Heart right ventricle (tissue), 16 donors: ENCODE measurements around the gene PLP2. TPM values are rescaled to one million over a fixed set of nuclear protein-coding genes. Genes with fewer than 3 reads are reported as not detected.

ENCODE experiments used
- ATAC-seq, 8 donors: fragments of 200-7000 bp; cut with Tn5 transposase; one replicate each; pipeline ENCODE4 v1.9.1; 2020; ENCODE audit warnings: mild to moderate bottlenecking in 8 of 8, moderate library complexity in 8 of 8, moderate number of reproducible peaks in 1 of 8
- DNase-seq, 2 donors: peaks; one replicate each; pipeline ENCODE4 v3.0.0-alpha.2; 2020
- H3K27ac ChIP-seq, 10 donors: fragments of 200-600 bp; sonication (generic) in 2 of 10; one replicate each; pipeline versions ENCODE4 v1.5.0 to v1.8.0; 2020 to 2022; ENCODE audit warnings: mild to moderate bottlenecking in 3 of 10
- H3K27me3 ChIP-seq, 7 donors: fragments of 200-600 bp; one replicate each; pipeline ENCODE4 v1.8.0; 2021 to 2022; ENCODE audit warnings: mild to moderate bottlenecking in 2 of 7
- H3K36me3 ChIP-seq, 9 donors: fragments of 200-600 bp; sonication (generic) in 1 of 9; one replicate each; pipeline versions ENCODE4 v1.5.0 to v1.8.0; 2020 to 2022; ENCODE audit warnings: mild to moderate bottlenecking in 2 of 9
- H3K4me1 ChIP-seq, 9 donors: fragments of 200-600 bp; sonication (generic) in 1 of 9; one replicate each; pipeline versions ENCODE4 v1.5.0 to v1.8.0; 2020 to 2022; ENCODE audit warnings: mild to moderate bottlenecking in 4 of 9
- H3K4me3 ChIP-seq, 10 donors: fragments of 200-600 bp; sonication (generic) in 2 of 10; one replicate each; pipeline versions ENCODE4 v1.5.0 to v1.8.0; 2020 to 2022; ENCODE audit warnings: mild to moderate bottlenecking in 7 of 10, moderate library complexity in 2 of 10
- H3K9me3 ChIP-seq, 11 donors: fragments of 200-600 bp in 10 of 11; sonication (generic) in 2 of 11; one replicate each; pipeline versions ENCODE4 v1.5.0 to v1.8.0; 2013 to 2022; ENCODE audit warnings: mild to moderate bottlenecking in 2 of 11, control low read depth in 1 of 11, moderate library complexity in 1 of 11
- CTCF ChIP-seq, 9 donors: fragments of 200-600 bp; sonication (generic) in 2 of 9; IDR thresholded peaks; one replicate each; pipeline versions ENCODE4 v1.5.0 to v1.8.0; 2021 to 2022; ENCODE audit warnings: antibody characterized with exemption in 9 of 9, mild to moderate bottlenecking in 5 of 9, moderate library complexity in 1 of 9
- WGBS, 2 donors: extraction: QIAGEN DNeasy Blood & Tissue Kit; methylation state at CpG; one replicate each; pipeline ENCODE4 v1.1.7; 2013; ENCODE audit warnings: inconsistent platforms in 1 of 2; 5-methylcytosine and 5-hydroxymethylcytosine counted together
- intact Hi-C, 10 donors: fragments of 100-400 bp; cut with DNase I; formaldehyde crosslinking; loops; one replicate each; pipeline versions ENCODE4 v1.11.1 to v1.14.2; 2022
- polyA plus RNA-seq, 2 donors: library from polyadenylated mRNA; stranded (reverse); fragments of 200-250 nt; gene quantifications; one replicate each; pipeline ENCODE4 v1.2.3, GENCODE V29; 2013
- total RNA-seq, 10 donors: library from RNA; stranded (reverse); fragmentation: NEBNext Ultra II Directional in 3 of 10; extraction: Animal tissue kit (Norgen Biotek cat#: 25700) in 3 of 10; gene quantifications; one replicate each; pipeline versions ENCODE4 v1.2.1 to v1.2.4, GENCODE V29; 2021 to 2023
- donor health status: Arrhythmogenic right ventricular cardiomyopathy.
- donor health status: ischemic (EF 13 %, LVEDD 7.1; RV severe dilation, severe dysfunction).
- donor health status: healthy with polysubstance abuse.
- donor health status: DM: no; HTN: yes; CAD: no.
- donor health status: DM: no; HTN: no; CAD: no.
- donor health status: ischemic (EF 25% LVEDD 6.9; RV normal size, moderate dysfunction).
- donor health status: ischemic (EF 25% LVEDD 5.7; RV mildly dilated, moderate dysfunction).
- donor health status: healthy.
- donor health status: DM: yes; HTN: yes; CAD: no.
- donor health status: Ischemic cardiomyopathy.
- donor health status: ischemic (EF 35%, LVEDD 5.7; RV mildly dilated, moderate dysfunction).
- donor health status: nonischemic (EF 11% LVEDD 7.7; RV severe dilation, severe dysfunction).
- donor health status: DM: yes; HTN: yes; CAD: no.
- donor health status: PGD.
- donor health status: ischemic (EF 29% LVEDD 5.4; RV normal size, mild dysfunction).
- donor health status: nonischemic (EF 23%, LVEDD 6.1; RV moderate dilation, normal function).

The PLP2 gene
- total and polyA plus RNA-seq, 12 donors = 20.3 to 352 (median 54.2) TPM

- no peak for TF ChIP-seq CTCF (IDR thresholded peaks at IDR 0.05)
- Histone ChIP-seq H3K36me3 (no peaks in the 10 kb centered on the region), H3K27me3 (no peaks in the 10 kb centered on the region), H3K4me1 (no peaks in the 10 kb centered on the region), H3K9me3 (no peaks in the 10 kb centered on the region), H3K27ac (no peak overlapping the region), H3K4me3 (no peak overlapping the region)
- intact Hi-C loops = no loop called here
- 47 to 76% methylated on average over 2 of the region's 2 CpGs for WGBS, 2 donors
- DNase-seq (no peak), ATAC-seq (no peak)
Observed at GRCh38 chrX:49221868-49222267, 50.2 kb downstream of the PLP2 start.

Other genes starting within 250 kb of the PLP2 start
- gene OTUD5, start 214.3 kb upstream of the PLP2 start, total RNA-seq = 10 to 100 TPM; 17.9 to 27.3 (median 24.7) TPM
- gene OTUD5, start 214.3 kb upstream of the PLP2 start, polyA plus RNA-seq = 10 to 100 TPM; 25.4 to 26.6 TPM
- gene KCND1, start 200.1 kb upstream of the PLP2 start, total RNA-seq = 1 to 10 TPM in 1 of 10 donors, under 1 TPM in 9; 0.13 to 1.7 (median 0.32) TPM
- gene KCND1, start 200.1 kb upstream of the PLP2 start, polyA plus RNA-seq = under 1 TPM; 0.44 to 0.48 TPM
- 10 to 100 TPM; 16.2 to 26.0 (median 21.9) TPM for gene GRIPAP1, start 169.6 kb upstream of the PLP2 start, total RNA-seq
- 10 to 100 TPM; 16.6 to 34.1 TPM for gene GRIPAP1, start 169.6 kb upstream of the PLP2 start, polyA plus RNA-seq
- 10 to 100 TPM; 13.8 to 29.1 (median 16.1) TPM for gene TFE3, start 128.5 kb upstream of the PLP2 start, total RNA-seq
- gene TFE3, start 128.5 kb upstream of the PLP2 start, polyA plus RNA-seq = 10 to 100 TPM; 17.6 to 34.8 TPM
- 1 to 10 TPM in 7 of 10 donors, under 1 TPM in 3; 0.71 to 2.0 (median 1.2) TPM for gene CCDC120, start 112.9 kb upstream of the PLP2 start, total RNA-seq
- gene CCDC120, start 112.9 kb upstream of the PLP2 start, polyA plus RNA-seq = 1 to 10 TPM in 1 of 2 donors, under 1 TPM in 1; 0.70 to 1.7 TPM
- 10 to 100 TPM in 1 of 10 donors, 1 to 10 TPM in 9; 5.4 to 16.9 (median 8.1) TPM for gene PRAF2, start 97.9 kb upstream of the PLP2 start, total RNA-seq
- gene PRAF2, start 97.9 kb upstream of the PLP2 start, polyA plus RNA-seq = 10 to 100 TPM; 24.4 to 26.5 TPM
- gene WDR45, start 92.0 kb upstream of the PLP2 start, total RNA-seq = 10 to 100 TPM; 45.7 to 84.7 (median 60.6) TPM
- gene WDR45, start 92.0 kb upstream of the PLP2 start, polyA plus RNA-seq = 100 to 1,000 TPM in 1 of 2 donors, 10 to 100 TPM in 1; 87.7 to 107 TPM
- gene GPKOW, start 48.2 kb upstream of the PLP2 start, total RNA-seq = 10 to 100 TPM; 16.5 to 23.2 (median 20.0) TPM
- 10 to 100 TPM in 1 of 2 donors, 1 to 10 TPM in 1; 6.4 to 28.8 TPM for gene GPKOW, start 48.2 kb upstream of the PLP2 start, polyA plus RNA-seq
- 1 to 10 TPM; 2.7 to 9.8 (median 4.0) TPM for gene MAGIX, start 9.1 kb upstream of the PLP2 start, total RNA-seq
- 10 to 100 TPM in 1 of 2 donors, 1 to 10 TPM in 1; 5.4 to 13.5 TPM for gene MAGIX, start 9.1 kb upstream of the PLP2 start, polyA plus RNA-seq
- 10 to 100 TPM in 3 of 10 donors, 1 to 10 TPM in 7; 6.6 to 14.8 (median 9.4) TPM for gene PRICKLE3, start 14.5 kb downstream of the PLP2 start, total RNA-seq
- gene PRICKLE3, start 14.5 kb downstream of the PLP2 start, polyA plus RNA-seq = 10 to 100 TPM in 1 of 2 donors, 1 to 10 TPM in 1; 8.8 to 10.8 TPM
- 1 to 10 TPM in 5 of 10 donors, under 1 TPM in 5; 0.59 to 2.0 (median 1.0) TPM for gene SYP, start 28.3 kb downstream of the PLP2 start, total RNA-seq
- gene SYP, start 28.3 kb downstream of the PLP2 start, polyA plus RNA-seq = 1 to 10 TPM; 1.9 to 2.9 TPM
- under 1 TPM in 6 of 10 donors, not detected in 4; 0.05 to 0.42 (median 0.15) TPM for gene CACNA1F, start 61.4 kb downstream of the PLP2 start, total RNA-seq
- under 1 TPM; 0.03 to 0.07 TPM for gene CACNA1F, start 61.4 kb downstream of the PLP2 start, polyA plus RNA-seq
- gene CCDC22, start 63.6 kb downstream of the PLP2 start, total RNA-seq = 10 to 100 TPM in 9 of 10 donors, 1 to 10 TPM in 1; 9.5 to 12.6 (median 11.0) TPM
- gene CCDC22, start 63.6 kb downstream of the PLP2 start, polyA plus RNA-seq = 10 to 100 TPM in 1 of 2 donors, 1 to 10 TPM in 1; 6.4 to 14.4 TPM
- 1 to 10 TPM in 1 of 10 donors, not detected in 9; 1.2 TPM for gene FOXP3, start 92.8 kb downstream of the PLP2 start, total RNA-seq
- under 1 TPM in 1 of 2 donors, not detected in 1; 0.04 TPM for gene FOXP3, start 92.8 kb downstream of the PLP2 start, polyA plus RNA-seq
- gene PPP1R3F, start 97.9 kb downstream of the PLP2 start, total RNA-seq = 10 to 100 TPM; 16.1 to 26.0 (median 19.8) TPM
- gene PPP1R3F, start 97.9 kb downstream of the PLP2 start, polyA plus RNA-seq = 10 to 100 TPM; 10.8 to 23.1 TPM
- not detected for gene GAGE10, start 131.7 kb downstream of the PLP2 start, total RNA-seq
- not detected for gene GAGE10, start 131.7 kb downstream of the PLP2 start, polyA plus RNA-seq
- gene GAGE12J, start 150.1 kb downstream of the PLP2 start, total RNA-seq = not detected
- gene GAGE12J, start 150.1 kb downstream of the PLP2 start, polyA plus RNA-seq = not detected
- not detected for gene GAGE13, start 159.7 kb downstream of the PLP2 start, total RNA-seq
- gene GAGE13, start 159.7 kb downstream of the PLP2 start, polyA plus RNA-seq = not detected